Naive B cell (primary cell): ENCODE data around the gene ZNF777. TPM values are rescaled to one million over a fixed set of nuclear protein-coding genes. Genes with fewer than 3 reads are reported as not detected.

ENCODE experiments used
- ATAC-seq, 2 donors: fragments of 150-1000 bp; cut with Tn5 transposase; 2 replicates each; pipeline ENCODE4 v1.10.0; 2021; ENCODE audit warnings: low read depth in 2 of 2, mild to moderate bottlenecking in 2 of 2, moderate library complexity in 2 of 2
- DNase-seq: peaks from one replicate; pipeline ENCODE4 v3.0.0; 2022
- H3K27ac Mint-ChIP-seq, 6 donors: one replicate each; pipeline ENCODE4 v1.8.0; 2020 to 2022; ENCODE audit warnings: mild to moderate bottlenecking in 6 of 6, mixed read lengths in 6 of 6, moderate library complexity in 5 of 6, inconsistent platforms in 2 of 6
- H3K27me3 Mint-ChIP-seq, 3 donors: one replicate each; pipeline ENCODE4 v1.8.0; 2021 to 2022; ENCODE audit warnings: mixed read lengths in 3 of 3, mild to moderate bottlenecking in 1 of 3
- H3K36me3 Mint-ChIP-seq, 2 donors: one replicate each; pipeline ENCODE4 v1.8.0; 2020 to 2022; ENCODE audit warnings: mixed read lengths in 2 of 2, inconsistent platforms in 1 of 2, mild to moderate bottlenecking in 1 of 2
- H3K4me1 Mint-ChIP-seq, 3 donors: one replicate each; pipeline ENCODE4 v1.8.0; 2020 to 2022; ENCODE audit warnings: mixed read lengths in 3 of 3, inconsistent platforms in 1 of 3, mild to moderate bottlenecking in 1 of 3, moderate library complexity in 1 of 3
- H3K4me3 Mint-ChIP-seq, 8 donors: one replicate each; pipeline ENCODE4 v1.8.0; 2020 to 2022; ENCODE audit warnings: mild to moderate bottlenecking in 8 of 8, mixed read lengths in 8 of 8, moderate library complexity in 8 of 8, inconsistent platforms in 2 of 8
- H3K9me3 Mint-ChIP-seq, 7 donors: one replicate each; pipeline ENCODE4 v1.8.0; 2020 to 2022; ENCODE audit warnings: mixed read lengths in 7 of 7, mild to moderate bottlenecking in 5 of 7, inconsistent platforms in 2 of 7, moderate library complexity in 1 of 7
- polyA plus RNA-seq, 6 donors: library from polyadenylated mRNA; unstranded; fragments of 300-500 nt; fragmentation: Illumina TruSeq; gene quantifications; one replicate each; pipeline ENCODE4 v1.2.3, GENCODE V29; 2021; ENCODE audit warnings: low read depth in 6 of 6

The ZNF777 gene
- polyA plus RNA-seq, 6 donors from 2014 or later, result 0.28 to 2.4 (median 1.3) TPM

DNA sequence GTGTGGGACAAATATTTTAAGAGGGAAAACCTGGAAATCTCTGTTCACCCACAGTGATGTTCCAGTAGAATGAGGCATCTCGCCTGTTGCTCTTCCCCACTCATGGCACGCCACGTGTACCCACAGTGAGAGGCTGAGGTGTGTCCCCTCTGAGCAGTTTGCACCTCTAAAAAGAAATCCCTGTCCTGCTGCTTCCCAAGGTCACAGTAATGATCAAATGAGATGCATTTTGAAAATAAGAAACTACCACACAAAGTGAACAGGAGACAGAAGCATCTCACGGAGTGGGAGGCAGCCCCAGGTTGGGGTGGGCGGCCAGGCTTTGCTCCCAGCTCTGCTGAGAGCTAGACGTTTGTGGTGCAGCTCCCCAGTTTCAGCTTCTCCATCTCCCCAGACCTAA is 12.4 kb upstream of the ZNF777 start:
- H3K4me3 Mint-ChIP-seq, result no peak overlapping the region
- no peaks in the 10 kb centered on the region for H3K27me3 Mint-ChIP-seq
- peaks cover 23 to 42% of the 10 kb centered on the region in 2 donors for H3K36me3 Mint-ChIP-seq
- no peak overlapping the region for H3K27ac Mint-ChIP-seq
- ATAC-seq, result no peak
- DNase-seq, result no peak
- peaks cover 0 to 11% (median 6%) of the 10 kb centered on the region in 3 donors for H3K4me1 Mint-ChIP-seq
- peaks cover 0 to 2% (median 1%) of the 10 kb centered on the region in 7 donors for H3K9me3 Mint-ChIP-seq

DNA sequence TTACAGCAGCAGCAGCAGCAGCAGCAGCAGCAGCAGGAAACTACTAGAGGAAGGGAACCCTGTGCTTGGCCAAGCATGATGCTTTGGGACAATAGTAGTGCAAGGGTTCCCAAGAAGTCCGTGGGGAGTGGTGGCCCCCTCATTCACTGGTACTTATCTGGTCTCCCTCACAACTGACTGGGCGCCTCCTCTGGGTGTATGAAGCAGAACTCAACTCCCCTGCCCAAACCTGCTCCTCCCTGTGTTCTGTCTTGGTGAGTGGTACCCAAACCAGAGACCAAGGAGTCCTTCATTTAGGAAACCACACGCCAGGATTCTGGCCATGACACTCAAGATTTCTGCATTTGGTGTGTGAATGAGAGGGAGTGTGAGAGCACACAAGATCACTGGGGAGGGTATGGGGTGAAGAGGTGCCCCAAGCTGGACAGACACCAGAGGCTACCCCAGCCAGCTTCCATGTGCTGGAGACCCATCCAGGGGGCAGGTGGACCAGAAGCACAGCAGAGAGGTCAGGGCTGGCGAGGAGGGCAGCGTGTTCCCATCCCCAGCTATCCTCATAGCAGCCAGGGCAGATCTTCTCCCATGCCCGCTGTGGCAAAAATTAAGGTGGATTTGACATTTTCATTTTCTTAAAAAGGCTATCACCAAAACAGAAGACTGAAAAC is 10.6 kb upstream of the ZNF777 start:
- Mint-ChIP-seq H3K36me3 (peaks cover 12 to 27% of the 10 kb centered on the region in 2 donors), H3K27me3 (peaks cover 2 to 4% (median 3%) of the 10 kb centered on the region in 3 donors), H3K4me3 (no peak overlapping the region), H3K4me1 (peaks cover 0 to 8% (median 0%) of the 10 kb centered on the region in 3 donors), H3K9me3 (peaks cover 0 to 2% (median 0%) of the 10 kb centered on the region in 7 donors), H3K27ac (no peak overlapping the region)
- ATAC-seq (no peak), DNase-seq (no peak)

DNA sequence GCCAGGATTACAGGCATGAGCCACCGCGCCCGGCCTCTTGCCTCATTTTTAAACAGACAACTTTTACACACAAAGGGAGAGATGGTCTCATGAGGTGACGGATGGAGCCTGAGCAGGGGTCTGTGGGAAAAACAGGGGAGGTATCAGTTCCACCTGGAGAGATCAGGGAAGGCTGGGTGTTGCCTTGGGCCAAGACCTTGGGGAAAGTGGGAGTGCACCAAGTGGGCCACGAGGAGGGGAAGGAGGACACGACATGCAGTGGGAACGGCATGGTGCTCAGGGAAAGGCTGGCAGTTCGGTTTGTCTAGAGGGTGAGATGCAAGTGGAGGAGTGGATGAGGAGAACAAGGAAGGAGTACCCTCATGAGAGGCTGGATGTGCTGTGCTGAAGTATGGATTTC is 8.9 kb upstream of the ZNF777 start:
- H3K4me3 Mint-ChIP-seq, result no peak overlapping the region
- H3K27me3 Mint-ChIP-seq, result peaks cover 10 to 14% (median 13%) of the 10 kb centered on the region in 3 donors
- peaks cover 9 to 24% of the 10 kb centered on the region in 2 donors for H3K36me3 Mint-ChIP-seq
- DNase-seq, result no peak
- no peak for ATAC-seq
- H3K4me1 Mint-ChIP-seq, result peaks cover 0 to 8% (median 0%) of the 10 kb centered on the region in 3 donors
- peaks cover 0 to 7% (median 2%) of the 10 kb centered on the region in 7 donors for H3K9me3 Mint-ChIP-seq
- no peak overlapping the region for H3K27ac Mint-ChIP-seq

DNA sequence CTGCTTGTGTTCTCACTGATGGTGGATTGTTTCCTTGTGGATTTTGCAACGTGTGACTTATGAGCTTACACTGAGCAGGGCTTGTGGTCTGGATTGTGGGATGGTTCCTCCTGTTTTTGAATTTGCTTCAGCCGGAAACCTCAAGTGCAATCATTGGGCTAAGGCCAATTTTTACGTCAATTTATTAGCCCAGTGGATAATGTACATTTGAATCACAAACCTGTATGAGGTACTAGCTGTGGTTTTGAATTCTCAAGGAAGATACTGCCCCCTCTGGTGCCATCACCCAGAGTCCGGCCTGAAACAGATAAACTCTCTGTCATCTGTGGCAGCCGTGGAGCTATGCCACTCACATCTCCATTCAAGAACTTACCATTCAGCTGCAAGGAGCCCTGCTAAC is 7.3 kb upstream of the ZNF777 start:
- H3K4me3 Mint-ChIP-seq, result no peak overlapping the region
- H3K36me3 Mint-ChIP-seq, result peaks cover 9 to 23% of the 10 kb centered on the region in 2 donors
- peaks cover 0 to 8% (median 0%) of the 10 kb centered on the region in 3 donors for H3K4me1 Mint-ChIP-seq
- H3K27ac Mint-ChIP-seq, result peak overlapping the region in 1 of 6 donors; percentile 21
- DNase-seq (no peak), ATAC-seq (no peak)
- peaks cover 13 to 22% (median 16%) of the 10 kb centered on the region in 3 donors for H3K27me3 Mint-ChIP-seq
- H3K9me3 Mint-ChIP-seq, result peaks cover 0 to 7% (median 2%) of the 10 kb centered on the region in 7 donors

DNA sequence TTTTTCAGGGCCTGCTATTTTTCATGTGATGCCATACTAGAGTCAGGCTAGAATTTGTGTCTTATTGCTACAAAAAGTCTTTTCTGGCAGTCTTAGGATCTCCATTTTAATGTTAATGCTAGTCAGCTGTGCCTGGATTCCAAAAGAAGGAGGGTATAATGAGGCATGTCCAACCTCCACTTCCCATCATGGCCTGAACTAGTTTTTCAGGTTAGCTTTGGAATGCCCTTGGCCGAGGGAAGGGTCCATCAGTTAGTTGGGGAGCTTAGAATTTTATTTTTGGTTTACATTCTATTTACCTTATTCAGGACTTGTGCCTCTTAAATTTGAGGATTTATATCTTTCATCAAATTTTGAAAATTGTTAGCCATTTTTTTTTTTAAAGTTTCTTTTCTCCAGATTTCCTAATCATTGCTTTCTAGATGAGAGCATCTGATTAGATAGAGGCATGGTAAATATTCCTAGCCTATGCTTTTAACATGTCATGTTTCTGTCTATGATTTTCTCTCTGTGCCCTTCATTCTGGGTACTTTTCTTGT is 6.5 kb upstream of the ZNF777 start:
- no peak overlapping the region for H3K27ac Mint-ChIP-seq
- no peak for DNase-seq
- ATAC-seq, result no peak
- H3K36me3 Mint-ChIP-seq, result peaks cover 1 to 17% of the 10 kb centered on the region in 2 donors
- peaks cover 0 to 8% (median 0%) of the 10 kb centered on the region in 3 donors for H3K4me1 Mint-ChIP-seq
- peaks cover 0 to 7% (median 2%) of the 10 kb centered on the region in 7 donors for H3K9me3 Mint-ChIP-seq
- peaks cover 15 to 25% (median 16%) of the 10 kb centered on the region in 3 donors for H3K27me3 Mint-ChIP-seq
- no peak overlapping the region for H3K4me3 Mint-ChIP-seq

DNA sequence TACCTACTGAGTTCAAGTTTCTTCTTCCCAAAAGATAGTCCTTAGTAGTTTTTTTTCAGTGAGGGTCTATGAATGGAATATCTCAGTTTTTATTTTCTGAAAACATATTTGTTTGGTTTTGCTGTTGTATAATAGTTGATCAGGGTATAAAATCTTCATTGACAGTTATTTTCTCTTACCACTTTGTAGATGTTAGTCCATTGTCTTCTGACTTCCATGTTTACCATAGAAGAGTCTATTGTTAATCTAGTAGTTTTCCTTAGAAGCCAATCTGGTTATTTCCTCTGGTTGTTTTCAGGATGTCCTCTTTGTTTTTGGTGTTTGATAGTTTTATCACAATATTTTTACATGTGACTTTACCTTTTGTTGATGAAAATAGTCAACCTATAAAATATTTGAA is 5.5 kb upstream of the ZNF777 start:
- H3K4me3 Mint-ChIP-seq, result peak overlapping the region in 1 of 8 donors; percentile 15
- peak overlapping the region in 1 of 6 donors; percentile 25 for H3K27ac Mint-ChIP-seq
- no peak for ATAC-seq
- H3K36me3 Mint-ChIP-seq, result peaks cover 0 to 17% of the 10 kb centered on the region in 2 donors
- DNase-seq, result no peak
- peaks cover 1 to 12% (median 2%) of the 10 kb centered on the region in 3 donors for H3K4me1 Mint-ChIP-seq
- H3K9me3 Mint-ChIP-seq, result peaks cover 0 to 7% (median 2%) of the 10 kb centered on the region in 7 donors
- H3K27me3 Mint-ChIP-seq, result peaks cover 16 to 28% (median 19%) of the 10 kb centered on the region in 3 donors

DNA sequence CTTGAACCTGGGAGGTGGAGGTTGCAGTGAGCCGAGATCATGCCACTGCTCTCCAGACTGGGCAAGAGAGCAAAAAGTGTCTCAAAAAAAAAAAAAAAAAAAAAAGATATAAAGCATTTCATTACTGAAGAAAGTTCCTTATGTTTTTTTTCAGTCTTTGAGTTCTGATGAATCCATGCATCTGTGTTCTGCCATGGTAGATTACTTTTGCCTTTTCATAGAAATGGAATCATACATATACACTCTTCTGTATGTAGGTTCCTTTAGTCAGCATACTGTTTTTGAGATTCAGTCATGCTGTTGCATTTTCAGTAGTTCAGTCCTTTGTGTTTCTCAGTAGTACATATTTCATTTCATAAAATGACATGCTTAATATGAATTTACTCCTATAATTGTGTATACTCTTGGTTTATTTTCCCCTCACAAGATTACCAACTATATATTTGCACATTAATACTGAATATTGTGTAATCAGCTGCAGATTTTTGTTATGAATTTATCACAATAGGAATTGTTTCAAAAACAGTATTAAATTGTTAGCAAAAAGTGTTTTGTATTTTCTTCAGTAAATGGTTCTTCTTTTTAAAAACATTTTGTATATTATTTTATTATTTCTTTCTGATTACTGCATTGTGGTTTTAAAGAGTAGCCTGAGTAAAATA is 2.8 kb upstream of the ZNF777 start:
- H3K9me3 Mint-ChIP-seq, result peaks cover 0 to 7% (median 0%) of the 10 kb centered on the region in 7 donors
- DNase-seq (no peak), ATAC-seq (no peak)
- no peak overlapping the region for H3K27ac Mint-ChIP-seq
- H3K4me1 Mint-ChIP-seq, result peaks cover 9 to 11% (median 11%) of the 10 kb centered on the region in 3 donors
- peaks cover 16 to 28% (median 22%) of the 10 kb centered on the region in 3 donors for H3K27me3 Mint-ChIP-seq
- peak overlapping the region in 1 of 8 donors; percentile 15 for H3K4me3 Mint-ChIP-seq
- no peaks in the 10 kb centered on the region for H3K36me3 Mint-ChIP-seq

DNA sequence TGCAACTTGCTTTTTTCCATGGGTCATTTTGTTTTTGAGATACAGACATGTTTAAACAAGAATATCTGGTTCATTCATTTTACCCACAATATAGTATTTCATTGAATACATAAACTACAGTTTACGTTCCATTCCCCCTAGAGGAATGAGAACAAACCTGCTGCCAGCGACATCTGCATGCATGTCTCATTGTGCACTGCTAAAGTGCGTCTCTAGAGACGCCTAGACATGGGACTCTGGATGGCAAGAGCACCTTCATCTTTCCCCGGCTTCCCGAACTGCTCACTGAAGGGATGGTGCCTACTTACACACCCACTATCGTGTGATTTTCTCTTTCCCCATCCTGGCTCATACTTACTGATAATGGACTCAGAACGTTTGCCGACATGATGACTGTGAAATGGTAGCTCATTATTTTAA is 1.2 kb upstream of the ZNF777 start:
- no peak for DNase-seq
- ATAC-seq, result no peak
- peak overlapping the region in 2 of 6 donors; percentile 12 to 13 for H3K27ac Mint-ChIP-seq
- H3K27me3 Mint-ChIP-seq, result peaks cover 16 to 28% (median 22%) of the 10 kb centered on the region in 3 donors
- peak overlapping the region; percentile 20 to 84 (median 44) for H3K4me3 Mint-ChIP-seq
- peaks cover 17 to 25% (median 22%) of the 10 kb centered on the region in 3 donors for H3K4me1 Mint-ChIP-seq
- H3K9me3 Mint-ChIP-seq, result peaks cover 0 to 7% (median 0%) of the 10 kb centered on the region in 7 donors
- no peaks in the 10 kb centered on the region for H3K36me3 Mint-ChIP-seq

DNA sequence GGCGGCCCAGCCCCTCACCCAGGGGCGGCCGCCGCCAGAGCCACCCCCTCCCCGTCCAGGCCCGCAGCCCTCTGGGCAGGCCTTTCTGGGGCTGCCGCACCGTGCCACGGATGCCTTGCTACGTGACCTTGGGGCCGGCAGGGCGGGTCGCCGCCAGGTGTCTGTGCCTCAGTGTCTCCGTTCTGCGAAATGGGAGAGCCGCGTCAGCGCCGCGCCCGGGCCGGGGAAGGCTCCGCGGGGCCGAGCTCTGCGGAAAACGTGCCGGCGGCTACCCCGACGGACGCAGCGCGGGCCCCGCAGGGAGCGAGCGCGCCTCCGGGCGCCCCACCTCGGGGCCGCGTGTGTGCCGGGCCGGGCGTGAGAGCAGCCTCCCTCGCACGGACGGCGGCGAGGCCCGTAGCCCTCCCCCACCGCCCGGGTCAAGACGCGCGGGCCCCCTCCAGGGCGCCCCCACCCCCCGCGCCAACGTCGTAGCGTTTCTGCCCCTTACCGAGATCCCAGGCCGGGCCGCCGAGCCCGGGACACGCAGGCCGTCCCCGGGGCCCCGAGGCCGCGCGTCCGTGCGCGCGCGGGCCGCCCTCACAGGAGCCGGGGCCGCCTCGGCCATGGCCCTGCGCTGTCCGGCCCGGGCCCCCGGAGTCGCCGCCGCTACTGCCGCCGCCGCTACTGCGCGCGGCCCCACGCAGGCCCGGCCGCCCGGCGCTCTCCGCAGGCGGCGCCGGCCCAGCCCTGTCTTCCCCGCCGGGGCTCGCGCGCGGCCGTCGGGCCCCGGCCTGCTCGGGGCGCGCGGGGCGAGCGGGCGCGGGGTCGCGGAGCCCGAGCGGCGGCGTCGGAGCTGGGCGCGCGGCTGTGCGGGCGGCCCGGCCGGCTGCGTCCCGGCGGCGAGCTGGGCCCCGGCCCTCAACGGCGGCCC is 1.1 kb downstream of the ZNF777 start:
- peak; percentile 30 to 32 for ATAC-seq
- Mint-ChIP-seq H3K27ac (no peak overlapping the region), H3K4me1 (peaks cover 28 to 31% (median 30%) of the 10 kb centered on the region in 3 donors), H3K4me3 (peak overlapping the region in 2 of 8 donors; percentile 80 to 84), H3K9me3 (no peaks in the 10 kb centered on the region), H3K36me3 (peaks cover 2 to 8% of the 10 kb centered on the region in 2 donors), H3K27me3 (peaks cover 6 to 14% (median 9%) of the 10 kb centered on the region in 3 donors)
- DNase-seq, result no peak

DNA sequence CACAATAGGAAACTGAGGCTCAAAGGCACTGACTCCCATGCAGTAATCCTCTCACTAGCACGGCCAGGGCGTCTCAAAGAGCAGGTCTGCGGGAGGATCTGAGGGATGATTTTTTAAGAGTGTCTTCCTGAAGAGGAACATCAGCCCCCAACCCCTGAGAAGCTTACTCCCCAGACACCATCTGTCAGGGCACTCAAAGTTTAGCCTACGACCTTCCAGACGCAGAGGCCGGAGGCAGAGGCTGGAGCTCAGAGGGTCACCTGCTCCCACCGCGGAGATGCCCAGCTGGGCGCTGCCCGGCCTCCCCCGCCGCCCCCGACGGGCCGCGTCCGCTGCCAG is 1.7 kb downstream of the ZNF777 start:
- H3K27ac Mint-ChIP-seq, result peak overlapping the region; percentile 33 to 70 (median 44)
- H3K4me1 Mint-ChIP-seq, result peaks cover 28 to 31% (median 30%) of the 10 kb centered on the region in 3 donors
- H3K4me3 Mint-ChIP-seq, result peak overlapping the region; percentile 62 to 94 (median 82)
- ATAC-seq (no peak), DNase-seq (no peak)
- no peaks in the 10 kb centered on the region for H3K9me3 Mint-ChIP-seq
- peaks cover 0 to 9% (median 8%) of the 10 kb centered on the region in 3 donors for H3K27me3 Mint-ChIP-seq
- peaks cover 6 to 14% of the 10 kb centered on the region in 2 donors for H3K36me3 Mint-ChIP-seq

DNA sequence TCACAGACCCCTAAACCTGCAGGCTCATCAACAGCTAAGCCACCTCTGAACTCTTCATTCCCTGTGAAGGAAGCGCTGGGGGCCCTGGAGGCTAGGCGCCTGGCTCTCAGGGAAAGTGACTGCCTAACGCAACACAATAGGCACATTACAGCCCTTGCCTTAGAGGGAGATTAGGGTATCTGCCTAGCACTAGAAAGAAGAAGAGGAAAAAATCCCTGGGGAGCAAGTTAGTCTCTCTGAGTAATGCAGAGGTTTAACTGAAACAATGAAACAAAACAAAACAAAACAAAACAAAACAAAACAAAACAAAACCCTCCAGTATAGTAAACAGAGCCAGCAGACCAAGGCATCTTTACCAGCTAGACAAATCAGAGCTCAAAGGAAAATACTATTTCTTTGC is 2.6 kb downstream of the ZNF777 start:
- ATAC-seq (no peak), DNase-seq (no peak)
- Mint-ChIP-seq H3K4me1 (peaks cover 28 to 31% (median 30%) of the 10 kb centered on the region in 3 donors), H3K27me3 (peaks cover 0 to 9% (median 6%) of the 10 kb centered on the region in 3 donors), H3K36me3 (peaks cover 6 to 18% of the 10 kb centered on the region in 2 donors), H3K4me3 (peak overlapping the region; percentile 62 to 94 (median 82)), H3K27ac (peak overlapping the region in 2 of 6 donors; percentile 34 to 47), H3K9me3 (no peaks in the 10 kb centered on the region)

DNA sequence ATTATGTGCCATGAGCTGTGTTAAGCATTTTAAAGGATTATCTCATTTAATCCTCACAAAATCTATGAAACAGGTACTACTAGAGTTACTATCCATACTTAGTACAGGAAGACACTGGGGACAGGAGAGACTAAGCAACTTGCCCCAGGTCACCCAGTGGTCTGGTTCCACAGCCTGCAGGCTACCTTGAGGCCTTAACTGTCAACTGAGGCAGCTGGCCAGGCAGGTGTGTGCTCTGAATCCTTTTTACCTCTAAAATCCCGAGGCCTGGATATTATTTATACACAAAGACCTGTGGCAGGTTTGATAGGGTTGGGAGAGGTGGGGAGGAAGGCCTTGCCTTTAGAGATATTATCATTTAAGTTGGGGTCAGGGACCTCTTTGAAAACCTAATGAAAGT is 3.1 kb downstream of the ZNF777 start:
- peaks cover 6 to 18% of the 10 kb centered on the region in 2 donors for H3K36me3 Mint-ChIP-seq
- H3K4me1 Mint-ChIP-seq, result peaks cover 28 to 31% (median 30%) of the 10 kb centered on the region in 3 donors
- no peaks in the 10 kb centered on the region for H3K9me3 Mint-ChIP-seq
- ATAC-seq, result no peak
- H3K27me3 Mint-ChIP-seq, result peaks cover 0 to 9% (median 6%) of the 10 kb centered on the region in 3 donors
- DNase-seq, result no peak
- H3K27ac Mint-ChIP-seq, result peak overlapping the region in 1 of 6 donors; percentile 26
- H3K4me3 Mint-ChIP-seq, result peak overlapping the region in 5 of 8 donors; percentile 62 to 94 (median 72)
